Right lobe of liver (tissue), 4 donors: ENCODE data around the gene CHAF1A.

Experiments
- CTCF ChIP-seq, 4 donors: fragments of 200-600 bp in 3 of 4; fragments of 450-650 bp in 1 of 4; IDR thresholded peaks; one replicate each; pipeline versions ENCODE4 v1.5.1 to v1.8.0; 2016 to 2022; ENCODE audit warnings: antibody characterized with exemption in 4 of 4, mild to moderate bottlenecking in 2 of 4
- POLR2A ChIP-seq: fragments of 450-650 bp; IDR thresholded peaks from one replicate; pipeline ENCODE4 v1.6.1; 2017; ENCODE audit warnings: antibody characterized with exemption, mild to moderate bottlenecking
- donor health status: DM: no; HTN: no; CAD: no.
- donor health status: DM: no; HTN: no; CAD: no.
- donor health status: DM: no; HTN: yes; CAD: no.

GRCh38 chr19:4380254-4380727 is 22.1 kb upstream of the CHAF1A start:
- TF ChIP-seq CTCF (IDR thresholded peaks at IDR 0.05) (no peak), POLR2A (no peak)
